BJ (cell line): Measurements from ENCODE around the gene FAF1. TPM values are rescaled to one million over a fixed set of nuclear protein-coding genes. Genes with fewer than 3 reads are reported as not detected.

ENCODE experiments used
- CTCF ChIA-PET: fragments of 350-600 bp; formaldehyde crosslinking; extraction: SDS; loops from one replicate; lab custom pipeline; 2021; ENCODE audit warnings: antibody characterized with exemption, inconsistent platforms; lab: Yijun Ruan, JAX
- POLR2A ChIA-PET: fragments of 300-600 bp; sonication (Branson Sonifier 250); formaldehyde crosslinking; extraction: SDS; loops from one replicate; lab custom pipeline; 2021; ENCODE audit warnings: antibody characterized with exemption; lab: Charles Lee
- DNase-seq: peaks from one replicate; pipeline ENCODE4 v3.0.0-alpha.2; 2011; ENCODE audit warnings: low read depth
- H3K27me3 ChIP-seq: 2 replicates; pipeline ENCODE4 v1.6.0; 2011; ENCODE audit warnings: low read length; ENCODE audit not compliant: control insufficient read depth, insufficient read depth
- H3K36me3 ChIP-seq: 2 replicates; pipeline ENCODE4 v1.5.1; 2011; ENCODE audit warnings: low read length; ENCODE audit not compliant: control insufficient read depth, insufficient read depth
- H3K4me3 ChIP-seq: 2 replicates; pipeline ENCODE4 v1.5.1; 2011; ENCODE audit warnings: low read depth, mild to moderate bottlenecking, control low read depth, low read length
- polyA plus RNA-seq: library from polyadenylated mRNA; depleted of rRNA; stranded (reverse); fragments of >200 nt; gene quantifications from 2 replicates; pipeline ENCODE4 v1.2.3, GENCODE V29; 2011
- TF ChIP-seq, protein P1 (sequence below): IDR thresholded peaks from 2 replicates; pipeline ENCODE4 v1.5.1; 2011; ENCODE audit warnings: low read depth, mild to moderate bottlenecking, control low read depth, inconsistent platforms, low read length, moderate library complexity; ENCODE audit not compliant: insufficient read depth

FAF1 gene
- polyA plus RNA-seq, 1 experiment, result 15.5 TPM

DNA sequence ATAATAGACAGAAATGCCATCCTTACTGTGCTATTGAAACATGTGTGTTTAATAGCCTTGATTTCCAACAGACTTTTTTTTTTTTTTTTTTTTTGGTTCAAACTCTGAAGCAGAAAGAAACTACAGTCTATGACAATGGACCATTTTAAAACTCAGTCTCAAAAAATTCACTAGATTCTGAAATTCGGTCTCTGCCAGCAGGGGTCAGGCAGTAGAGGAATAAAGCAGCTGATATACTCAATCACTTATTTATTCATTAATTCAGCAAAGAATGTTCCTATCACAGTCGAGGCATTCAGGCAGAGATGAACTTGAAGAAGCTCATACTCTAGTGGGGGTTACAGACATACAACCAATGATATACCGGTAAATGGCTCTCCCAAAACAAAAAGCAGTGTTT, 275.9 kb downstream of the FAF1 start:
- ChIA-PET CTCF (no interaction called here), POLR2A (no interaction called here)
- Histone ChIP-seq H3K4me3 (no peak overlapping the region), H3K36me3 (no peaks in the 10 kb centered on the region), H3K27me3 (no peaks in the 10 kb centered on the region)
- TF ChIP-seq, protein P1, sequence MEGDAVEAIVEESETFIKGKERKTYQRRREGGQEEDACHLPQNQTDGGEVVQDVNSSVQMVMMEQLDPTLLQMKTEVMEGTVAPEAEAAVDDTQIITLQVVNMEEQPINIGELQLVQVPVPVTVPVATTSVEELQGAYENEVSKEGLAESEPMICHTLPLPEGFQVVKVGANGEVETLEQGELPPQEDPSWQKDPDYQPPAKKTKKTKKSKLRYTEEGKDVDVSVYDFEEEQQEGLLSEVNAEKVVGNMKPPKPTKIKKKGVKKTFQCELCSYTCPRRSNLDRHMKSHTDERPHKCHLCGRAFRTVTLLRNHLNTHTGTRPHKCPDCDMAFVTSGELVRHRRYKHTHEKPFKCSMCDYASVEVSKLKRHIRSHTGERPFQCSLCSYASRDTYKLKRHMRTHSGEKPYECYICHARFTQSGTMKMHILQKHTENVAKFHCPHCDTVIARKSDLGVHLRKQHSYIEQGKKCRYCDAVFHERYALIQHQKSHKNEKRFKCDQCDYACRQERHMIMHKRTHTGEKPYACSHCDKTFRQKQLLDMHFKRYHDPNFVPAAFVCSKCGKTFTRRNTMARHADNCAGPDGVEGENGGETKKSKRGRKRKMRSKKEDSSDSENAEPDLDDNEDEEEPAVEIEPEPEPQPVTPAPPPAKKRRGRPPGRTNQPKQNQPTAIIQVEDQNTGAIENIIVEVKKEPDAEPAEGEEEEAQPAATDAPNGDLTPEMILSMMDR, result no peak
- no peak for DNase-seq

DNA sequence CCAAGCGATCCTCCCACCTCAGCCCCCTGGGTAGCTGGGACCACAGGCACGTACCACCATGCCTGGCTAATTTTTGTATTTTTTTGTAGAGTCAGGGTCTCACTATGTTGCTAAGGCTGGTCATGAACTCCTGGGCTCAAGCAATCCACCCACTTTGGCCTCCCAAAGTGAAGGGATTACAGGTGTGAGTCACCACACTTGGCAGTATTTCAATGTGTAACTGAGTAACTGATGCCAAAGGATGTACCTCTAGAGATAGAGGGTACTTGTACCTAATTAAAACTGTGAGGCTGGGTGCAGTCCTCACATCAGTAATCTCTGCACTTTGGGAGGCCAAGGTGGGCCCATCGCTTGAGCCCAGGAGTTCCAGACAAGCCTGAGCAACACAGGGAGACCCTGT, 278.1 kb downstream of the FAF1 start:
- ChIA-PET POLR2A (no interaction called here), CTCF (interaction anchor here (0.7 to 1.9 kb wide), 2 partner anchors 22 to 76 kb away, joined by 3 to 7 read pairs; no protein-coding TSS in a partner anchor)
- DNase-seq, result no peak
- Histone ChIP-seq H3K4me3 (no peak overlapping the region), H3K36me3 (no peaks in the 10 kb centered on the region), H3K27me3 (no peaks in the 10 kb centered on the region)
- TF ChIP-seq, protein P1, result no peak

DNA sequence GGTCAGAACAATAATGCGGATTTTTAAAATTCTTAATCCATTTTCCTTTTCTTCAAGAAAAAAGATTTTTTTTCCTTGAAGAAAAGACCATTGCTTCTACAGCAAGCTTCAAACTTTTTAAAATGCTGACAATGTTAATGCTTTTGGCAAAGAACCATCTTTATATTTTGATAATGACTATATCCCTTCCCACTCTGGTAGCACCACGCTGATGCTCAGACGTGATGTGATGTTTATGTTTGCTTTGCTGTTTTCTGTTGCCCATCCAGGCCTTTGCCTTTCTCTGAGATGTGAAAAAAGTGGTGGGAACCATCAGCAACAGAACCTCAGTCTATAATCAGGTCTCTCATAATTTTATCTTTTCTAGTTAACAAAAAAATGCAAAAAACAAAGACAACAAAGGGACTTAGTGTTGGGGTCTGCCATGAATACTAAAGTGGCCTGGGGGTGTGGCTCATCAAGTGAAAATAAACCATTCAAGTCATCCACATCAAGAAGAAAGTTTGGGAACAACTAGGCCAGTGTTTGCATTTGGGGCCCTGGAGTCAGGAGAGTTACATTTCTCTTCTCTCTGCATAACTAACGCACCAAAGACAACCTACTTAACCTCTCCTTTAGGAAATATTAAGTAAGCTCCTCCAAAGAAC, 292.2 kb downstream of the FAF1 start:
- ChIA-PET POLR2A (no interaction called here), CTCF (interaction anchor here (1.0 kb wide), 1 partner anchor 47 kb away, joined by 4 read pairs; no protein-coding TSS in a partner anchor)
- no peak for DNase-seq
- H3K4me3 ChIP-seq, result no peak overlapping the region
- TF ChIP-seq, protein P1, result no peak
- H3K27me3 ChIP-seq, result no peaks in the 10 kb centered on the region
- no peaks in the 10 kb centered on the region for H3K36me3 ChIP-seq

DNA sequence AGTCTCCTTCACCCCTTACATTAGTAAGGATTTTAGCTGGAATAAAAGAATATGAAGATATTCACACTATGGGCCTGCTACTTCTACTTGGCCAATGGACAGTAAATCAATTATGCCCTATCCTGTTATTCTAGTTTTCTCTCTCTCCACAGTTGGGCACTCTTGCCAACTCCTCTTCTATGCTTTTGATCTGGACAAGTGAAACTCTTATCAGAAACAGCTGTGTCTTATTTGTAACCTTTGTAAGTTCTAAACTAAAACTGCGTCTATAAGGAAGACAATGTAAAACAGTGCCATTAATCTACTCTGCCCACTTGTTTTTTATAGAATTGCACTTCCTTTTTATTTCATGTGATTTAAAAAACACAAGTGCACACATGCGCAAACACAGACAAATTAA, 292.8 kb downstream of the FAF1 start:
- no peaks in the 10 kb centered on the region for H3K27me3 ChIP-seq
- DNase-seq, result no peak
- ChIA-PET POLR2A (no interaction called here), CTCF (interaction anchor here (1.0 kb wide), 1 partner anchor 48 kb away, joined by 4 read pairs; no protein-coding TSS in a partner anchor)
- no peaks in the 10 kb centered on the region for H3K36me3 ChIP-seq
- TF ChIP-seq, protein P1, result no peak
- H3K4me3 ChIP-seq, result no peak overlapping the region

DNA sequence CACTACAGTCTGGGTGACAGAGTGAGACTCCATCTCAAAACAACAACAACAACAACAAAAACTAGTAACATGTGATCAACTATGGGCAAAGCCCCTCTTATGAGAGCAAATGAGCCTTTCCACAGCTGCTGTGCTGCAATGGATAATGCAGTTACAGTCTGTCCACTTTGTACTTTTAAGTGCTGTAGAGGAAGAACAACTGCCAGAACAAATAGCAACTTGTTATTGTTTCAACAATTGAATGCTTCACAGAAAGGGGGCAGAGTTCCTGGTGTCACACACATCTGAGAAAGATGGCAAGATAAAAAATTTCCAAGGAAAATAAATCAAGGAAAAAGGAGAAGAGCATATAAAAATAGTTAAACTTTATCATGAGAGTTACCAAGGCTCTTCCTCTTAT, 293.2 kb downstream of the FAF1 start:
- CTCF ChIA-PET, result interaction anchor here (1.0 kb wide), 1 partner anchor 48 kb away, joined by 4 read pairs; no protein-coding TSS in a partner anchor

More for the DNA sequence above, 293.2 kb downstream of the FAF1 start:
- no peak for DNase-seq
- TF ChIP-seq, protein P1, result no peak
- Histone ChIP-seq H3K36me3 (no peaks in the 10 kb centered on the region), H3K27me3 (no peaks in the 10 kb centered on the region), H3K4me3 (no peak overlapping the region)
- POLR2A ChIA-PET, result no interaction called here
